Measurements from ENCODE around the gene NDUFS2. TPM values are rescaled to one million over a fixed set of nuclear protein-coding genes. Genes with fewer than 3 reads are reported as not detected.

Gene NDUFS2
- total and polyA plus RNA-seq, 10 of the 15 experiments (the other 5 are each of a cell fraction or from before 2014, with no cell fraction given) = 66.5 to 215 (median 148) TPM

DNA sequence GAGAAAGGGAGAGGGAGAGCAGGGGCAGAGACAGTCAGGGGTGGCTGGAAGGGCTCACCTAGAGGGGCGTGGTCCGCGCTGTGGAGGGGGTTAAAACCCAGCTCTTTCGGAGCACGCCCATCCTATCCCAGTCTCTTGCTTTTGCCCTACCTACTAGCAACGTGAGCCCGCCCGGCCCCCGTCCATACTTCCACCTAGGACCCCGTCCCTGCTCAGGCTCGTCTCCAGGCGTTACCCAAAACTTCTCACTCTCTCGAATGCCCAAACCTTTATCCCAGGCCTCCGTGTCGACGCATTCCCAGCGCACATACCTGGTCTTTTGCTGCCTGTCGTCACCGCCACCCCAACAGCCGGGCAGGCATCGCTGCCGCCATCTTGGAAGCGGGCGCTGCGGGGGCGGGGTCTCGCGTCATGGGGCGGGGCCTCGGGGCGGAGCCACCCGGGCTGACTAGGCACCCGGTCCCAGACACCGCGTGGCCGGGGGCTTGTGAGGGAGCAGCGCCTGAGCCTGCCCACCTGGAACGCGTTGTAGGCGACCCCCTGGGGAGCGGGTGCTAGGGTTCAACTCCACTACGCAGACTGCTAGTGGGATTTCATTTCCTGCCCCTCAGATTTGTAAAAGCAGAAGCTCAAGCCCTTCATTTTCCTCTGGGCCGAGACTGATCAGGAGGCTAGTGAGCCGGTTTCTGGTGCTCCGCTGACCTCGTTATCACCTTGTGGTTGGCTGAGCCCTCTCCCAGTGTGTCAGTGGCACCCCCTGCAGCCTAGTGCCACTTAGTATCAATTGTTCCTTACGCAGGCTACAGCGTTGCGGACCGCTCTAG, 24.8 kb upstream of the NDUFS2 start, which contains the start of gene B4GALT3 (continued):
- TF ChIP-seq, protein P1, sequence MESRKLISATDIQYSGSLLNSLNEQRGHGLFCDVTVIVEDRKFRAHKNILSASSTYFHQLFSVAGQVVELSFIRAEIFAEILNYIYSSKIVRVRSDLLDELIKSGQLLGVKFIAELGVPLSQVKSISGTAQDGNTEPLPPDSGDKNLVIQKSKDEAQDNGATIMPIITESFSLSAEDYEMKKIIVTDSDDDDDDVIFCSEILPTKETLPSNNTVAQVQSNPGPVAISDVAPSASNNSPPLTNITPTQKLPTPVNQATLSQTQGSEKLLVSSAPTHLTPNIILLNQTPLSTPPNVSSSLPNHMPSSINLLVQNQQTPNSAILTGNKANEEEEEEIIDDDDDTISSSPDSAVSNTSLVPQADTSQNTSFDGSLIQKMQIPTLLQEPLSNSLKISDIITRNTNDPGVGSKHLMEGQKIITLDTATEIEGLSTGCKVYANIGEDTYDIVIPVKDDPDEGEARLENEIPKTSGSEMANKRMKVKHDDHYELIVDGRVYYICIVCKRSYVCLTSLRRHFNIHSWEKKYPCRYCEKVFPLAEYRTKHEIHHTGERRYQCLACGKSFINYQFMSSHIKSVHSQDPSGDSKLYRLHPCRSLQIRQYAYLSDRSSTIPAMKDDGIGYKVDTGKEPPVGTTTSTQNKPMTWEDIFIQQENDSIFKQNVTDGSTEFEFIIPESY (IDR thresholded peaks at IDR 0.05) = no peak
- TF ChIP-seq MEF2B (IDR thresholded peaks at IDR 0.05; ENCODE audit: partially characterized antibody, poor library complexity, severe bottlenecking) (no peak), SPI1 (IDR thresholded peaks at IDR 0.05; ENCODE audit: borderline replicate concordance, insufficient read depth, low read depth, low read length) (no peak), RELA (IDR thresholded peaks at IDR 0.05; ENCODE audit: borderline replicate concordance, partially characterized antibody) (no peak), EGR1 (IDR thresholded peaks at IDR 0.05; ENCODE audit: borderline replicate concordance in 1 of 2, low read depth in 2 of 2, low read length in 2 of 2) (peak in 1 of 2 experiments; percentile 96; a peak in 2 of 3 replicates), HDAC6 (IDR thresholded peaks at IDR 0.05; ENCODE audit: unreplicated experiment) (no peak), POLR2AphosphoS5 (IDR thresholded peaks at IDR 0.05; ENCODE audit: low read length) (peak; percentile 95), YBX1 (IDR thresholded peaks at IDR 0.05) (no peak), FOXM1 (IDR thresholded peaks at IDR 0.05; ENCODE audit: low read depth, low read length) (no peak), HDGF (IDR thresholded peaks at IDR 0.05) (0 out of 2 replicates have a peak, but pooled peaks have one; percentile 28), SREBF1 (IDR thresholded peaks at IDR 0.05; ENCODE audit: low read length) (no peak), BMI1 (IDR thresholded peaks at IDR 0.05; ENCODE audit: borderline replicate concordance) (no peak), BACH1 (IDR thresholded peaks at IDR 0.05; ENCODE audit: borderline replicate concordance) (no peak), NR2C1 (IDR thresholded peaks at IDR 0.05) (no peak)
- TF ChIP-seq, protein P2, sequence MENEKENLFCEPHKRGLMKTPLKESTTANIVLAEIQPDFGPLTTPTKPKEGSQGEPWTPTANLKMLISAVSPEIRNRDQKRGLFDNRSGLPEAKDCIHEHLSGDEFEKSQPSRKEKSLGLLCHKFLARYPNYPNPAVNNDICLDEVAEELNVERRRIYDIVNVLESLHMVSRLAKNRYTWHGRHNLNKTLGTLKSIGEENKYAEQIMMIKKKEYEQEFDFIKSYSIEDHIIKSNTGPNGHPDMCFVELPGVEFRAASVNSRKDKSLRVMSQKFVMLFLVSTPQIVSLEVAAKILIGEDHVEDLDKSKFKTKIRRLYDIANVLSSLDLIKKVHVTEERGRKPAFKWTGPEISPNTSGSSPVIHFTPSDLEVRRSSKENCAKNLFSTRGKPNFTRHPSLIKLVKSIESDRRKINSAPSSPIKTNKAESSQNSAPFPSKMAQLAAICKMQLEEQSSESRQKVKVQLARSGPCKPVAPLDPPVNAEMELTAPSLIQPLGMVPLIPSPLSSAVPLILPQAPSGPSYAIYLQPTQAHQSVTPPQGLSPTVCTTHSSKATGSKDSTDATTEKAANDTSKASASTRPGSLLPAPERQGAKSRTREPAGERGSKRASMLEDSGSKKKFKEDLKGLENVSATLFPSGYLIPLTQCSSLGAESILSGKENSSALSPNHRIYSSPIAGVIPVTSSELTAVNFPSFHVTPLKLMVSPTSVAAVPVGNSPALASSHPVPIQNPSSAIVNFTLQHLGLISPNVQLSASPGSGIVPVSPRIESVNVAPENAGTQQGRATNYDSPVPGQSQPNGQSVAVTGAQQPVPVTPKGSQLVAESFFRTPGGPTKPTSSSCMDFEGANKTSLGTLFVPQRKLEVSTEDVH (IDR thresholded peaks at IDR 0.05; ENCODE audit: low read depth, partially characterized antibody) = no peak
- TF ChIP-seq, protein P3, sequence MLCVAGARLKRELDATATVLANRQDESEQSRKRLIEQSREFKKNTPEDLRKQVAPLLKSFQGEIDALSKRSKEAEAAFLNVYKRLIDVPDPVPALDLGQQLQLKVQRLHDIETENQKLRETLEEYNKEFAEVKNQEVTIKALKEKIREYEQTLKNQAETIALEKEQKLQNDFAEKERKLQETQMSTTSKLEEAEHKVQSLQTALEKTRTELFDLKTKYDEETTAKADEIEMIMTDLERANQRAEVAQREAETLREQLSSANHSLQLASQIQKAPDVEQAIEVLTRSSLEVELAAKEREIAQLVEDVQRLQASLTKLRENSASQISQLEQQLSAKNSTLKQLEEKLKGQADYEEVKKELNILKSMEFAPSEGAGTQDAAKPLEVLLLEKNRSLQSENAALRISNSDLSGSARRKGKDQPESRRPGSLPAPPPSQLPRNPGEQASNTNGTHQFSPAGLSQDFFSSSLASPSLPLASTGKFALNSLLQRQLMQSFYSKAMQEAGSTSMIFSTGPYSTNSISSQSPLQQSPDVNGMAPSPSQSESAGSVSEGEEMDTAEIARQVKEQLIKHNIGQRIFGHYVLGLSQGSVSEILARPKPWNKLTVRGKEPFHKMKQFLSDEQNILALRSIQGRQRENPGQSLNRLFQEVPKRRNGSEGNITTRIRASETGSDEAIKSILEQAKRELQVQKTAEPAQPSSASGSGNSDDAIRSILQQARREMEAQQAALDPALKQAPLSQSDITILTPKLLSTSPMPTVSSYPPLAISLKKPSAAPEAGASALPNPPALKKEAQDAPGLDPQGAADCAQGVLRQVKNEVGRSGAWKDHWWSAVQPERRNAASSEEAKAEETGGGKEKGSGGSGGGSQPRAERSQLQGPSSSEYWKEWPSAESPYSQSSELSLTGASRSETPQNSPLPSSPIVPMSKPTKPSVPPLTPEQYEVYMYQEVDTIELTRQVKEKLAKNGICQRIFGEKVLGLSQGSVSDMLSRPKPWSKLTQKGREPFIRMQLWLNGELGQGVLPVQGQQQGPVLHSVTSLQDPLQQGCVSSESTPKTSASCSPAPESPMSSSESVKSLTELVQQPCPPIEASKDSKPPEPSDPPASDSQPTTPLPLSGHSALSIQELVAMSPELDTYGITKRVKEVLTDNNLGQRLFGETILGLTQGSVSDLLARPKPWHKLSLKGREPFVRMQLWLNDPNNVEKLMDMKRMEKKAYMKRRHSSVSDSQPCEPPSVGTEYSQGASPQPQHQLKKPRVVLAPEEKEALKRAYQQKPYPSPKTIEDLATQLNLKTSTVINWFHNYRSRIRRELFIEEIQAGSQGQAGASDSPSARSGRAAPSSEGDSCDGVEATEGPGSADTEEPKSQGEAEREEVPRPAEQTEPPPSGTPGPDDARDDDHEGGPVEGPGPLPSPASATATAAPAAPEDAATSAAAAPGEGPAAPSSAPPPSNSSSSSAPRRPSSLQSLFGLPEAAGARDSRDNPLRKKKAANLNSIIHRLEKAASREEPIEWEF (IDR thresholded peaks at IDR 0.05; ENCODE audit: insufficient replicate concordance, low read depth, low read length) = no peak
- TF ChIP-seq, protein P4, sequence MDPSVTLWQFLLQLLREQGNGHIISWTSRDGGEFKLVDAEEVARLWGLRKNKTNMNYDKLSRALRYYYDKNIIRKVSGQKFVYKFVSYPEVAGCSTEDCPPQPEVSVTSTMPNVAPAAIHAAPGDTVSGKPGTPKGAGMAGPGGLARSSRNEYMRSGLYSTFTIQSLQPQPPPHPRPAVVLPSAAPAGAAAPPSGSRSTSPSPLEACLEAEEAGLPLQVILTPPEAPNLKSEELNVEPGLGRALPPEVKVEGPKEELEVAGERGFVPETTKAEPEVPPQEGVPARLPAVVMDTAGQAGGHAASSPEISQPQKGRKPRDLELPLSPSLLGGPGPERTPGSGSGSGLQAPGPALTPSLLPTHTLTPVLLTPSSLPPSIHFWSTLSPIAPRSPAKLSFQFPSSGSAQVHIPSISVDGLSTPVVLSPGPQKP (IDR thresholded peaks at IDR 0.05; ENCODE audit: low read depth, low read length) = no peak
